ENCODE results near the gene PPP4C.

GRCh38 chr16:30092373-30093010 is 16.7 kb downstream of the PPP4C start:
- no peak for TF ChIP-seq JUND (IDR thresholded peaks at IDR 0.05)
- peak; percentile 95 for TF ChIP-seq MAX (IDR thresholded peaks at IDR 0.05)
- TF ChIP-seq CTCF (IDR thresholded peaks at IDR 0.05 in 2 of 3, conservative IDR thresholded peaks at IDR 0.05 in 1 of 3; ENCODE audit: borderline replicate concordance in 1 of 3, insufficient read depth in 1 of 3, low read depth in 2 of 3, low read length in 2 of 3) = peak; percentile 79 to 92 (median 92)
- TF ChIP-seq ZNF274 (IDR thresholded peaks at IDR 0.05; ENCODE audit: low read depth, low read length) = no peak
- no peak for TF ChIP-seq POLR2A (IDR thresholded peaks at IDR 0.05; ENCODE audit: borderline replicate concordance, extremely low read depth, insufficient read depth, insufficient read length)
- TF ChIP-seq SP1 (IDR thresholded peaks at IDR 0.05; ENCODE audit: low read depth) = no peak
- TF ChIP-seq RAD21 (IDR thresholded peaks at IDR 0.05; ENCODE audit: low read depth) = peak; percentile 63
- TF ChIP-seq POLR2AphosphoS5 (IDR thresholded peaks at IDR 0.05; ENCODE audit: low read depth, low read length) = peak; percentile 37; the same call in 1 of the 2 replicates
- TF ChIP-seq ZFX (IDR thresholded peaks at IDR 0.05) = no peak
- TF ChIP-seq CEBPB (IDR thresholded peaks at IDR 0.05; ENCODE audit: low read depth) = no peak
- TF ChIP-seq EGR1 (IDR thresholded peaks at IDR 0.05; ENCODE audit: low read depth) = no peak; the same call in 1 of the 2 replicates
